Upper lobe of left lung (tissue), 6 donors: Measurements from ENCODE around the gene ATOX1. TPM values are rescaled to one million over a fixed set of nuclear protein-coding genes. Genes with fewer than 3 reads are reported as not detected.
"Not testable (repeated sequence)": the region's sequence is repeated elsewhere in the genome, so short reads cannot be mapped to it uniquely, and the experiment has no call there.

Experiments
- ATAC-seq, 2 donors: fragments of 200-7000 bp; cut with Tn5 transposase; one replicate each; pipeline ENCODE4 v1.9.1; 2022; ENCODE audit warnings: mild to moderate bottlenecking in 2 of 2, moderate library complexity in 2 of 2; ENCODE audit not compliant: low FRiP score in 2 of 2
- DNase-seq, 2 donors: peaks; one replicate each; pipeline ENCODE4 v3.0.0-alpha.2; 2019 to 2020
- H3K27ac ChIP-seq, 4 donors: fragments of 200-600 bp; sonication (generic); one replicate each; pipeline ENCODE4 v1.5.1; 2016 to 2019
- H3K27me3 ChIP-seq, 4 donors: fragments of 200-600 bp; sonication (generic); one replicate each; pipeline ENCODE4 v1.5.1; 2017 to 2019
- H3K36me3 ChIP-seq, 4 donors: fragments of 200-600 bp; sonication (generic); one replicate each; pipeline ENCODE4 v1.5.1; 2016 to 2019
- H3K4me1 ChIP-seq, 4 donors: fragments of 200-600 bp; sonication (generic); one replicate each; pipeline ENCODE4 v1.5.1; 2018 to 2019
- H3K4me3 ChIP-seq, 4 donors: fragments of 200-600 bp; sonication (generic); one replicate each; pipeline ENCODE4 v1.5.1; 2017 to 2019; ENCODE audit warnings: mild to moderate bottlenecking in 2 of 4, moderate library complexity in 1 of 4
- H3K9me3 ChIP-seq, 4 donors: fragments of 200-600 bp; sonication (generic); one replicate each; pipeline ENCODE4 v1.5.1; 2018 to 2019
- CTCF ChIP-seq, 6 experiments: fragments of 450-650 bp in 4 of 6; fragments of 200-600 bp in 2 of 6; sonication (generic) in 2 of 6; IDR thresholded peaks; one replicate each; pipeline ENCODE4 v1.5.1; 2016 to 2019; ENCODE audit warnings: antibody characterized with exemption in 6 of 6
- EP300 ChIP-seq, 4 donors: sonication (generic); formaldehyde crosslinking; IDR thresholded peaks; one replicate each; pipeline ENCODE4 v1.5.1; 2017; ENCODE audit warnings: antibody characterized with exemption in 4 of 4, control low read depth in 2 of 4
- POLR2A ChIP-seq, 4 donors: fragments of 450-650 bp; IDR thresholded peaks; one replicate each; pipeline ENCODE4 v1.5.1; 2016 to 2017; ENCODE audit warnings: antibody characterized with exemption in 4 of 4, mild to moderate bottlenecking in 2 of 4
- POLR2AphosphoS5 ChIP-seq, 2 donors: sonication (generic); formaldehyde crosslinking; IDR thresholded peaks; one replicate each; pipeline ENCODE4 v1.5.1; 2017; ENCODE audit warnings: antibody characterized with exemption in 2 of 2
- WGBS, 2 donors: methylation state at CpG; one replicate each; pipeline ENCODE4 v1.1.5; 2017 to 2018; 5-methylcytosine and 5-hydroxymethylcytosine counted together
- total RNA-seq, 6 donors: library from RNA; depleted of rRNA in 4 of 6; stranded (reverse); fragments of >200 nt in 4 of 6; gene quantifications; one replicate each; pipeline versions ENCODE4 v1.1.0 to v1.2.1, GENCODE V29; 2016 to 2021
- donor health status: DM: no; HTN: no; CAD: no; lungs with moderate emphysema.
- donor health status: DM: no; HTN: yes; CAD: no; lungs with severe emphysema.

ATOX1 gene
- total RNA-seq, 6 donors from 2014 or later = 57.6 to 87.0 (median 66.9) TPM

DNA sequence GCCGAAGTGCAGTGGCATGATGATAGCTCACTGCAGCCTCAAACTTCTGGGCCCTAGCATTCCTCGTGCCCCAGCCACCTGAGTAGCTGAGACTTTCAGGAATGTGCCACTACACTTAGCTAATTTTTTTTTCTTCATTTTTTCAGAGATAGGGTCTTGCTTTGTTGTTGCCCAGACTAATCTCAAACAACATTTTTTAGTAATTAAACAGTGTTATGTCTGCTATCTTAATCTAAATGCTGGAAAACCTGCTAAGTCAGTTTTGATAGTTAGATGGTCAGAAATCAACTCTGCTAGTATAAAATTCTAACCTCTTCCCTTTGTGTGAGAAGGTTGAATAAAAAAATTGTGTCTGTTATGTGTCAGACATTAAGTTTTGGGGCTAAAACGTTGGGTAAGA lies 25.7 kb upstream of the ATOX1 start:
- DNase-seq (no peak), ATAC-seq (no peak)
- H3K4me3 ChIP-seq = no peak overlapping the region
- H3K36me3 ChIP-seq = peaks cover 0 to 22% (median 0%) of the 10 kb centered on the region in 4 donors
- TF ChIP-seq EP300 (IDR thresholded peaks at IDR 0.05) (no peak), POLR2A (IDR thresholded peaks at IDR 0.05) (no peak), POLR2AphosphoS5 (IDR thresholded peaks at IDR 0.05) (no peak), CTCF (IDR thresholded peaks at IDR 0.05) (no peak)
- WGBS, 2 donors = 60 to 63% methylated on average over 3 of the region's 3 CpGs
- peaks cover 35 to 50% (median 43%) of the 10 kb centered on the region in 4 donors for H3K4me1 ChIP-seq
- H3K27ac ChIP-seq = no peak overlapping the region
- H3K9me3 ChIP-seq = no peaks in the 10 kb centered on the region
- H3K27me3 ChIP-seq = no peaks in the 10 kb centered on the region

- not testable (repeated sequence) for ATAC-seq, DNase-seq, H3K9me3 ChIP-seq, H3K27me3 ChIP-seq, H3K4me3 ChIP-seq, H3K27ac ChIP-seq
- Histone ChIP-seq H3K4me1 (peaks cover 35 to 50% (median 43%) of the 10 kb centered on the region in 4 donors), H3K36me3 (peaks cover 0 to 20% (median 0%) of the 10 kb centered on the region in 4 donors)
- 95 to 97% methylated on average over 16 of the region's 16 CpGs for WGBS, 2 donors
Observed at GRCh38 chr5:151783664-151784063, 25.2 kb upstream of the ATOX1 start.

GRCh38 chr5:151781201-151781600 lies 22.8 kb upstream of the ATOX1 start:
- H3K4me3 ChIP-seq = no peak overlapping the region

DNA sequence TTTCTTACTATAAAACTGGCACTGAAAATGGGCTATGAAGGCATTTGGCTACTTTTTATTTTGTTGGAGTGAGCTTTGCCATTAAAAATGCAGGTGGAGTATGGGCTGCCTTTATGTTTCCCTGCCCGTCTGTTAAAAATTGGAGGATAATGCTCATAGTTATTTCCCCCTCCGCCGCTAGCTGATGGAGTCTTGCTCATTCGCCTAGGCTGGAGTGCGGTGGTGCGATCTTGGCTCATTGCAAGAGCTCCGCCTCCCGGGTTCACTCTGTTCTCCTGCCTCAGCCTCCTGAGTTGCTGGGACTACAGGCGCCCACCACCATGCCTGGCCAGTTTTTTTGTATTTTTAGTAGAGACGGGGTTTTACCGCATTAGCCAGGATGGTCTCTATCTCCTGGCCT lies 21.9 kb upstream of the ATOX1 start:
- no peak for TF ChIP-seq EP300 (IDR thresholded peaks at IDR 0.05)
- TF ChIP-seq POLR2A (IDR thresholded peaks at IDR 0.05) = no peak
- TF ChIP-seq CTCF (IDR thresholded peaks at IDR 0.05) = no peak
- no peak for TF ChIP-seq POLR2AphosphoS5 (IDR thresholded peaks at IDR 0.05)
- peaks cover 0 to 13% (median 0%) of the 10 kb centered on the region in 4 donors for H3K36me3 ChIP-seq
- ATAC-seq (no peak), DNase-seq (no peak)
- peaks cover 48 to 68% (median 60%) of the 10 kb centered on the region in 4 donors for H3K4me1 ChIP-seq
- no peaks in the 10 kb centered on the region for H3K27me3 ChIP-seq
- no peak overlapping the region for H3K4me3 ChIP-seq
- 84 to 90% methylated on average over 11 of the region's 11 CpGs for WGBS, 2 donors
- no peaks in the 10 kb centered on the region for H3K9me3 ChIP-seq
- H3K27ac ChIP-seq = no peak overlapping the region

More at GRCh38 chr5:151781201-151781600, 22.8 kb upstream of the ATOX1 start:
- no peak for DNase-seq
- H3K27me3 ChIP-seq = no peaks in the 10 kb centered on the region
- peaks cover 45 to 60% (median 53%) of the 10 kb centered on the region in 4 donors for H3K4me1 ChIP-seq
- H3K9me3 ChIP-seq = no peaks in the 10 kb centered on the region
- H3K36me3 ChIP-seq = peaks cover 0 to 13% (median 0%) of the 10 kb centered on the region in 4 donors
- no peak for ATAC-seq
- TF ChIP-seq POLR2AphosphoS5 (IDR thresholded peaks at IDR 0.05) (no peak), POLR2A (IDR thresholded peaks at IDR 0.05) (no peak), EP300 (IDR thresholded peaks at IDR 0.05) (no peak), CTCF (IDR thresholded peaks at IDR 0.05) (no peak)
- H3K27ac ChIP-seq = no peak overlapping the region
- 64 to 76% methylated on average over 1 of the region's 1 CpG for WGBS, 2 donors

DNA sequence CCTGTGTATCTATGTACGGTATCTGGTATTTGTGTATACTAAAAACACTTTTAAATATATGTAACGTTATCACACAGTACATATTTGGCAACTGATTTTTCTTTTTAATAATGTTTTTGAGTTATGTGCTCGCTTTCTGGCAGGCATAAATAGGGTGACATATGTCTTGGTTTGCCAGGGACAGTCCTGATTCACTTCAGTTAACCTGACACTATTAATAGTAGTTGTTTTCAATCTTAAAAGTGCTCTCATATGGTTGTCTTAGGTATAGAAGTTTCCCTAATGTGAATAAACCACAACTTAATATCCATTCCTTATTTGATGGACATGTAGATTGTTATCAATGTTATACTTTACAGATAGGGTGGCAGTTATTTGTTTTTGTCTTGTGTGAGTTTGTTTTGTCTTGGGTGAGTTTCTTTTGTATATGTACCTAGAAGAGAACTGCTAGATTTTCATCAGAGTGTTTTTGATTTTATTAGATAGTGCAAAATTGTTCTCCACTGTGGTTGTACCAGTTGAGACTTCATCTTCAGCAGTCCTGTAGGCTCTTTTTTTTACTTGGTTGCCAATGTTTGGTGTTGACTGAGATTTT lies 21.2 kb upstream of the ATOX1 start:
- ATAC-seq = no peak
- Histone ChIP-seq H3K36me3 (peaks cover 0 to 13% (median 0%) of the 10 kb centered on the region in 4 donors), H3K4me3 (no peak overlapping the region), H3K27me3 (no peaks in the 10 kb centered on the region), H3K9me3 (no peaks in the 10 kb centered on the region), H3K27ac (no peak overlapping the region), H3K4me1 (peaks cover 49 to 68% (median 61%) of the 10 kb centered on the region in 4 donors)
- DNase-seq = no peak
- TF ChIP-seq CTCF (IDR thresholded peaks at IDR 0.05) = no peak
- no peak for TF ChIP-seq EP300 (IDR thresholded peaks at IDR 0.05)
- TF ChIP-seq POLR2A (IDR thresholded peaks at IDR 0.05) = no peak
- no peak for TF ChIP-seq POLR2AphosphoS5 (IDR thresholded peaks at IDR 0.05)
- WGBS, 2 donors = 78 to 83% methylated on average over 3 of the region's 3 CpGs
